DMS53 (cell line): Measurements from ENCODE around the gene NCOA3.

Experiments used
- DNase-seq: peaks from one replicate; lab custom pipeline; 2025; lab: John Stamatoyannopoulos, UW

NCOA3 gene

GRCh38 chr20:47666304-47666703 is 164.6 kb downstream of the NCOA3 start:
- DNase-seq = no peak

GRCh38 chr20:47667086-47667485 is 165.4 kb downstream of the NCOA3 start:
- no peak for DNase-seq

GRCh38 chr20:47667531-47668312 is 166.0 kb downstream of the NCOA3 start:
- DNase-seq = no peak

- no peak for DNase-seq
Observed at GRCh38 chr20:47668313-47669151, 166.8 kb downstream of the NCOA3 start.

GRCh38 chr20:47669152-47669425 is 167.4 kb downstream of the NCOA3 start:
- no peak for DNase-seq

- DNase-seq = no peak
Observed at GRCh38 chr20:47669489-47669888, 167.8 kb downstream of the NCOA3 start.

- DNase-seq = no peak
Observed at GRCh38 chr20:47669927-47670890, 168.5 kb downstream of the NCOA3 start.

- no peak for DNase-seq
Observed at GRCh38 chr20:47670913-47671312, 169.2 kb downstream of the NCOA3 start.

- DNase-seq = peak; percentile 14
Observed at GRCh38 chr20:47672166-47672565, 170.5 kb downstream of the NCOA3 start.

- no peak for DNase-seq
Observed at GRCh38 chr20:47672886-47673670, 171.4 kb downstream of the NCOA3 start.

- no peak for DNase-seq
Observed at GRCh38 chr20:47673671-47673955, 171.9 kb downstream of the NCOA3 start.

GRCh38 chr20:47674145-47674544 is 172.5 kb downstream of the NCOA3 start:
- DNase-seq = no peak

- no peak for DNase-seq
Observed at GRCh38 chr20:47674686-47675085, 173.0 kb downstream of the NCOA3 start.

GRCh38 chr20:47675190-47676142 is 173.8 kb downstream of the NCOA3 start:
- DNase-seq = no peak

- DNase-seq = peak; percentile 51
Observed at GRCh38 chr20:47676219-47676721, 174.6 kb downstream of the NCOA3 start.

GRCh38 chr20:47676912-47677634 is 175.4 kb downstream of the NCOA3 start:
- DNase-seq = no peak

- peak; percentile 77 for DNase-seq
Observed at GRCh38 chr20:47677635-47678453, 176.2 kb downstream of the NCOA3 start.

- no peak for DNase-seq
Observed at GRCh38 chr20:47678536-47678935, 176.8 kb downstream of the NCOA3 start.

GRCh38 chr20:47679462-47679861 is 177.8 kb downstream of the NCOA3 start:
- no peak for DNase-seq
